GM12873 (cell line): Measurements from ENCODE around the gene SDK1.

ENCODE experiments used
- CTCF ChIP-seq: IDR thresholded peaks from 2 replicates; pipeline ENCODE4 v1.5.1; 2012; ENCODE audit warnings: low read depth, mild to moderate bottlenecking, moderate library complexity, low read length, control low read depth; ENCODE audit not compliant: insufficient read depth; ENCODE audit errors: missing control alignments

The SDK1 gene

GRCh38 chr7:3569643-3570042 is 268.6 kb downstream of the SDK1 start:
- TF ChIP-seq CTCF = no peak

GRCh38 chr7:3573151-3573550 is 272.1 kb downstream of the SDK1 start:
- TF ChIP-seq CTCF = no peak

GRCh38 chr7:3574386-3574785 is 273.3 kb downstream of the SDK1 start:
- no peak for TF ChIP-seq CTCF

- TF ChIP-seq CTCF = no peak
These were observed 274.9 kb downstream of the SDK1 start for GRCh38 chr7:3575753-3576531.

GRCh38 chr7:3578399-3578798 is 277.3 kb downstream of the SDK1 start:
- TF ChIP-seq CTCF = no peak

GRCh38 chr7:3579638-3580219 is 278.7 kb downstream of the SDK1 start:
- no peak for TF ChIP-seq CTCF

GRCh38 chr7:3585826-3586225 is 284.8 kb downstream of the SDK1 start:
- TF ChIP-seq CTCF = no peak
